Measurements from ENCODE around the gene ICOSLG.
A peak's percentile ranks its signal among the peaks of the same experiment; 100 is the strongest.
"Not testable (repeated sequence)": the region's sequence is repeated elsewhere in the genome, so short reads cannot be mapped to it uniquely, and the experiment has no call there.

ICOSLG gene, protein sequence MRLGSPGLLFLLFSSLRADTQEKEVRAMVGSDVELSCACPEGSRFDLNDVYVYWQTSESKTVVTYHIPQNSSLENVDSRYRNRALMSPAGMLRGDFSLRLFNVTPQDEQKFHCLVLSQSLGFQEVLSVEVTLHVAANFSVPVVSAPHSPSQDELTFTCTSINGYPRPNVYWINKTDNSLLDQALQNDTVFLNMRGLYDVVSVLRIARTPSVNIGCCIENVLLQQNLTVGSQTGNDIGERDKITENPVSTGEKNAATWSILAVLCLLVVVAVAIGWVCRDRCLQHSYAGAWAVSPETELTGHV

GRCh38 chr21:44240842-44241241 lies at the start of gene ICOSLG:
Gene ICOSLG, minus strand, starts transcription at chr21:44240943. Its CDS starts 126 bp downstream, at chr21:44240817.
- DNase-seq, result not testable (repeated sequence)

DNA sequence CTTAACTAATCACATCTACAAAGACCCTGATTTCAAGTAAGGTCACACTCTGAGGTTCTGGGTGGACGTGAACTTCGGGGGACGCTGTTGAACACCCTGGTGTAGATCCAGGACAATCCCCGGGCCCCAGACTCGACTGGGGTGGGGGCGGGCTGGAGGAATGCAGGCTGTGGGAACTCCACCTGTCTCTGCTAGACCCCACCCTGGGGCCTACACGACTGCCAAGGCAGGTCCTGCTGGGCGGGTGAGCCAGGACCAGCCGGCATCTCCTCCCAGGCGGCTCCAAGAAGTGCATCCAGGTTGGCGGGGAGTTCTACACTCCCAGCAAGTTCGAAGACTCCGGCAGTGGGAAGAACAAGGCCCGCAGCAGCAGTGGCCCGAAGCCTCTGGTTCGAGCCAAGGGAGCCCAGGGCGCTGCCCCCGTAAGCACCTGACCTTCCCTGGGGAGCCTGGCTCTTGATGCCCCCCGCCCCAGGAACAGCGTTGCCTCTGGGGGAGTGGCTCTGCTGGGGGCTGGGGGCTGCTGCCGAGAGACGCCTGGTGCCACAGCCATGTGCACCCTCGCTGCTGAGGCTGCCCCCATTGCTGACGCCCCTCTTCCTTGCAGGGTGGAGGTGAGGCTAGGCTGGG lies 48.8 kb upstream of the ICOSLG start:
- no peak for DNase-seq

- DNase-seq, result no peak
Observed at GRCh38 chr21:44288251-44289110, 47.7 kb upstream of the ICOSLG start.

GRCh38 chr21:44286716-44287632 lies 46.2 kb upstream of the ICOSLG start:
- peak; percentile 27 to 59 (median 45) for DNase-seq

GRCh38 chr21:44286086-44286715 lies 45.5 kb upstream of the ICOSLG start:
- DNase-seq, result no peak

DNA sequence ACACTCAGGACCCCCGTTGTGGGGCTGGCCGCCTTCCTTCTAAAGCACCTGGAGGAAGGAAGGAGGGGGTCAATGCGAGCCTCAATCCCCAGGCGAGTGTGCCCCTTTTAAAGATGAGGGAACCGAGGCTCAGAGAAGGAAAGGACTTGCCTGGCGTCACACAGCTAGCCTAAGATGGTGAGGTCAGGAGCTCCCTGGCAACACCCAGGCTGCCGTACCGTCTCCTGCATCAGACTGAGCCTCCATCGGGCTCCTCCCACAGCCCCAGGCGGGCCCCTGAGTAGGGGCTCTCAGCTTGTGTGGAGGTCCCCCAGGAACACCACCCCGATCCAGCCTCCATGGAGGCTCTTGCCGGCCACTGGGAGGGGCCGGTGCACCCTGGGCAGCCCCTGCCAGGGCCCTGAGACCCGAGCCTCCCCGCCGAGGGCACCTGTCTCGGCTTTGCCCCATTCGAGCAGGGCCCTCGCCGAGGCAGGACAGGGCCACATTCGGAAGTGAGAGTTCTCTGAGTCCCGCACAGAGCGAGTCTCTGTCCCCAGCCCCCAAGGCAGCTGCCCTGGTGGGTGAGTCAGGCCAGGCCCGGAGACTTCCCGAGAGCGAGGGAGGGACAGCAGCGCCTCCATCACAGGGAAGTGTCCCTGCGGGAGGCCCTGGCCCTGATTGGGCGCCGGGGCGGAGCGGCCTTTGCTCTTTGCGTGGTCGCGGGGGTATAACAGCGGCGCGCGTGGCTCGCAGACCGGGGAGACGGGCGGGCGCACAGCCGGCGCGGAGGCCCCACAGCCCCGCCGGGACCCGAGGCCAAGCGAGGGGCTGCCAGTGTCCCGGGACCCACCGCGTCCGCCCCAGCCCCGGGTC lies 44.6 kb upstream of the ICOSLG start, which contains the start of gene AIRE:
TSS of gene AIRE (plus strand) at position 739 of the 855 bp plus-strand sequence. CDS start 131 bp downstream, outside the sequence.
- DNase-seq, result peak; percentile 60 to 73 (median 66)

DNA sequence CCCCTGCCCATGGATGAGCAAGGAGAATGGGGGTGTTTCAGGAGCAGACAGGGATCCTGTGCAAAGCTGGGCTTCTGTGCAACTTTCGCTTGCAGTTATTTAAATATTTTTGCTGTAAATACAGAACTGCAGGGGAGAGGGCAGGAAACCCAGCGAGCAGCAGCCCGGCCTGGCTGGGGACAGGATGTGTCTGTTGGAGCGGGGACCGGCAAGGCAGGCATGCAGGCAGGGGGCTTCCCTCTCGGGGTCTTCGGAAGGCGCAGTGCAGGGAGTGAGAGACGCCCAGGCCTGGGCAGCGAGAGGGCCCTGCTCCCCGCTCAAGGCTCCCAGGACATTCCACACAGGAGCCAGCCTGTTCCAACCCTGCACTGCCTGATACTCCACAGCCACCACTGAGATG lies 43.2 kb upstream of the ICOSLG start:
- DNase-seq, result no peak

- not testable (repeated sequence) for DNase-seq
Observed at GRCh38 chr21:44283211-44283785, 42.6 kb upstream of the ICOSLG start.

GRCh38 chr21:44282370-44282769 lies 41.6 kb upstream of the ICOSLG start:
- DNase-seq, result no peak

- no peak for DNase-seq
Observed at GRCh38 chr21:44281801-44282200, 41.1 kb upstream of the ICOSLG start.

DNA sequence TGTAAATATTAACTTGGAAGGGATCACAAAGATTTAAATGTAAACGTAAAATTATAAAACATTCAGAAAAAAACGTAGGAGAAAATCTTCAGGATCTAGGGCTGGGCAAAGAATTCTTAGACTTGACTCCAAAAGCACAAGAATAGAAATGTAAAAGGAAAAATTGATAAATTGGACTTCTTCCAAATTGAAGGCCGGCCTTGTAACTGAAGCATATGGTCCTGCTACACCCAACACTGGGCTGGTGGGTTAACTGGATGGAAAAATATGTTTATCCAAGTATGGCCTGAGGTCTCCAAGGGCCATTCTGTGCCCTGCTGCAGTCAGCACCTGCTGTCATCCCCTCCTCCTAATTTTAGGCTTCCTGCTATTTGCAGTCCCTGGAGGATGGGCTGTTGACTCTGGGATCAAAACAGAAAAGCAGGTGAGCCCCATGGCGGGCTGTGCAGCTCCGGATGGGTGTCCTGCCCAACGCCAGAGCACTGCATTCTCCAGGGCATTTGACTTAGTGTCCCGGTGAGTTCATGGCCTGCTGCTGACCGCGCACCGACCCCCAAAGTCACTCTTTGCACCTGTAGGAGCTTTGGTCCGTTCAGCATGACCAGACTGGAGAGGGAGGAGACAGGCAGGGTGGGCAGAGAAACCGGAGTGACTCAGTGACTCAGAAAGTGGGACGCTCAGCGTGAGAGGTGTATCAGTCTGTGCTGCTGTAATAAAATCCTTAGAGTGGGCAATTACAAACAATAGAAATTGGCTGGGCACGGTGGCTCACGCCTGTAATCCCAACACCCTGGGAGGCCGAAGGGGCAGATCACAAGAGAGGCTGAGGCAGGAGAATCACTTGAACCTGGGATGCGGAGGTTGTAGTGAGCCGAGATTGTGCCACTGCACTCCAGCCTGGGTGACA lies 38.9 kb upstream of the ICOSLG start:
- DNase-seq, result no peak

DNA sequence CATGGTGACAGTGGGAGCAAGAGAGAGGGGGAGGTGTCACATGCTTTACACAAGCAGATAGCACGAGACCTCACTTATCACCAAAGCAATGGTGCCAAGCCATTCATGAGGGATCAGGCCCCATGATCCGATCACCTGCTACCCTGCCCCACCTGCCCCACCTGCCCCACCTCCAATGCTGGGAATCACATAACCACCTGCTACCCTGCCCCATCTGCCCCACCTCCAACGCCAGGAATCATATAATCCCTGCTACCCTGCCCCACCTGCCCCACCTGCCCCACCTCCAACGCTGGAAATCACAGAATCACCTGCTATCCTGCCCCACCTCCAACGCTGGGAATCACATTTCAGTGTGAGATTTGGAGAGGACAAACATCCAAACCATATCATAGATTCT lies 34.3 kb upstream of the ICOSLG start:
- no peak for DNase-seq

GRCh38 chr21:44273046-44273445 lies 32.3 kb upstream of the ICOSLG start:
- DNase-seq, result no peak

GRCh38 chr21:44272284-44272858 lies 31.6 kb upstream of the ICOSLG start:
- DNase-seq, result no peak

DNA sequence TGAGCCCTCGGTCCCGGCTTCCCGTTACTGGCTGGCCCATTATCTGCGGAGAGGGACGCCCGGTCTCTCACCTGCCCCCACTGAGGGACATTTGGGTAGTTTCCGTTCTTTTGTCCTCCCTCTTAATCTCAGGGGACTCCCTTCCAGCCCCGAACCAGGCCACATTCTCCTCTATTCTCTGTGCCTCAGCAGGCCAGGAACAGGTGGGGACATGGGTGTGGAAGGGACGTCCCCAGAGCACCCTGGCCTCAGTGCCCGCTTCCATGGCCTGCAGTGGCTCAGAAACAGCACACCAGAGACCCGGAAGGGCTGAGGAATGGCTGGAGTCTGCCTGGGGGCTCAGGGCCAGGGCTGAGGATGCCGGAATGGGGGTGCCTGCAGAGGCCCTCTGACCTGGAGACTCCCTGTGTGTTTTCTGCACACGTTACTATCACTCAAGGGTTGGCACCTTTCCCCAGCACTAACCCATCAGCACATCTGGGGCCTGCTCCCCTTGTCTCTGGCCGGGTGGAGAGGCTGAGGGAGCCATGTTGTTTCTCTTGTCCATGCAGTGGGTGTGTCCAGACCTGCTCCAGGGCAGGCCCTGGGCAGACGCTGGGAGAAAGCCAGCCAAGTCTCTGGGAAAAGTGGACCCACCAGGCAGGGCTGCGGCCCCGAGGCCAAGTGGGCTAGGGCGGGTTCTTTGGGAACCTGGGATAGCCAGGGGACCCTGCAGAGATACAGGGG lies 31.0 kb upstream of the ICOSLG start:
- no peak for DNase-seq

DNA sequence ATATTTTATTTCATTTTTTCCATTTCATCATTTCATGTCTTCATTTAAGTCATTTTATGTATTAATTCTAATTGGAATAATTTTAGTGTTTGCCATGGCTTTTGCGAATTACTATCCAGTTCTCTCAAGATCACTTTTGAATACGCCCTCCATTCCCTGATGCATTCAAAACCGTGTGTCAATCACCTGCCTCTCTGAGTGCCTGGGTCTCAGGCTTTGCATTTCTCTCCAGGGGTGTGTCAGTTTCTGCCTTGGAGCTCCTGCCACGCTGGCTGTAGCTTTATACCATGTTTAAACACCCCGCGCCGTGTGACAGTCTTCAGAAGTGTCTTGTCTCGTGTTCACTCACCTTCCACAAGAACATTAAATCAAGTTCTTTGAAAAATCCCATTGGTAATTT lies 28.3 kb upstream of the ICOSLG start:
- DNase-seq, result no peak

- DNase-seq, result peak; percentile 41 to 57 (median 55)
Observed at GRCh38 chr21:44267655-44268142, 27.0 kb upstream of the ICOSLG start.

GRCh38 chr21:44265734-44266270 lies 25.1 kb upstream of the ICOSLG start:
- no peak for DNase-seq
